H1 (cell line): ENCODE measurements around the gene ZNF394. TPM values are rescaled to one million over a fixed set of nuclear protein-coding genes. Genes with fewer than 3 reads are reported as not detected.

ENCODE experiments used
- CTCF ChIA-PET: fragments of 300-600 bp; sonication (Branson Sonifier 250); formaldehyde crosslinking; loops from one replicate; lab custom pipeline; 2021; ENCODE audit not compliant: partially characterized antibody; lab: Charles Lee
- POLR2A ChIA-PET: fragments of 300-600 bp; sonication (Branson Sonifier 250); formaldehyde crosslinking; loops from one replicate; lab custom pipeline; 2021; ENCODE audit warnings: inconsistent platforms; ENCODE audit not compliant: partially characterized antibody; lab: Charles Lee
- DNase-seq, 2 experiments: peaks; one replicate each; pipeline versions ENCODE4 v3.0.0 to v3.0.0-alpha.2; 2010 to 2022; ENCODE audit warnings: low spot score in 2 of 2, low read depth in 1 of 2, mixed read lengths in 1 of 2
- FAIRE-seq: peaks from 2 replicates; lab custom pipeline; 2011; peaks lifted over from hg19 to GRCh38; lab: Jason Lieb, UNC
- H2AFZ ChIP-seq: 2 replicates; pipeline ENCODE4 v1.8.1; 2012; ENCODE audit warnings: low read length, inconsistent platforms
- H2AK5ac ChIP-seq: 2 replicates; pipeline ENCODE4 v1.6.1; 2013; ENCODE audit warnings: low read depth, low read length
- H2BK120ac ChIP-seq: replicated peaks from 2 replicates; pipeline ENCODE3; 2013; ENCODE audit warnings: low read depth, low read length, inconsistent platforms
- H2BK12ac ChIP-seq: 2 replicates; pipeline ENCODE4 v1.6.1; 2013; ENCODE audit warnings: low read depth, low read length
- H2BK15ac ChIP-seq: 2 replicates; pipeline ENCODE4 v1.6.1; 2013; ENCODE audit warnings: low read length
- H2BK20ac ChIP-seq: 2 replicates; pipeline ENCODE4 v1.6.1; 2013; ENCODE audit warnings: low read length
- H2BK5ac ChIP-seq: 2 replicates; pipeline ENCODE4 v1.6.1; 2013; ENCODE audit warnings: low read depth, low read length
- H3K14ac ChIP-seq: 2 replicates; pipeline ENCODE4 v1.6.1; 2013; ENCODE audit warnings: inconsistent platforms; ENCODE audit not compliant: insufficient read length
- H3K18ac ChIP-seq: 2 replicates; pipeline ENCODE4 v1.6.1; 2013; ENCODE audit warnings: low read length; ENCODE audit errors: extremely low read depth
- H3K23ac ChIP-seq: 2 replicates; pipeline ENCODE4 v1.6.1; 2013; ENCODE audit warnings: inconsistent platforms; ENCODE audit not compliant: insufficient read length
- H3K23me2 ChIP-seq: 2 replicates; pipeline ENCODE4 v1.6.1; 2013; ENCODE audit warnings: low read depth, low read length
- H3K27ac ChIP-seq: 2 replicates; pipeline ENCODE4 v1.6.1; 2011; ENCODE audit warnings: low read depth, low read length, inconsistent platforms
- H3K27me3 ChIP-seq, 4 experiments: replicated peaks in 1 of 4; 1 replicate in 1 of 4; 2 replicates in 3 of 4; pipeline versions ENCODE4 v1.6.1 to v1.8.1; 2011 to 2013; ENCODE audit warnings: low read length in 3 of 4, mild to moderate bottlenecking in 3 of 4, inconsistent platforms in 2 of 4, mixed read lengths in 2 of 4, moderate library complexity in 1 of 4; ENCODE audit not compliant: control insufficient read depth in 3 of 4, insufficient read depth in 3 of 4; ENCODE audit errors: extremely low read depth in 1 of 4
- H3K36me3 ChIP-seq, 4 experiments: 2 replicates each; pipeline versions ENCODE4 v1.6.1 to v1.8.1; 2011 to 2013; ENCODE audit warnings: mild to moderate bottlenecking in 4 of 4, low read length in 3 of 4, moderate library complexity in 2 of 4, control low read depth in 1 of 4, inconsistent platforms in 1 of 4; ENCODE audit not compliant: insufficient read depth in 4 of 4, control insufficient read depth in 2 of 4
- H3K4ac ChIP-seq: replicated peaks from 2 replicates; pipeline ENCODE3; 2013; ENCODE audit warnings: low read length, low read depth, mixed read lengths, inconsistent platforms; ENCODE audit not compliant: insufficient read length
- H3K4me1 ChIP-seq, 4 experiments: replicated peaks in 1 of 4; 1 replicate in 1 of 4; 2 replicates in 3 of 4; pipeline versions ENCODE4 v1.6.1 to v1.8.1; 2011 to 2013; ENCODE audit warnings: low read length in 3 of 4, inconsistent platforms in 2 of 4, mixed read lengths in 1 of 4; ENCODE audit not compliant: insufficient read depth in 4 of 4, control insufficient read depth in 3 of 4
- H3K4me2 ChIP-seq, 2 experiments: 2 replicates each; pipeline versions ENCODE4 v1.6.1 to v1.8.1; 2011 to 2013; ENCODE audit warnings: low read depth in 2 of 2, low read length in 2 of 2, control low read depth in 1 of 2, inconsistent platforms in 1 of 2, mild to moderate bottlenecking in 1 of 2; ENCODE audit not compliant: insufficient read depth in 1 of 2
- H3K4me3 ChIP-seq, 4 experiments: fragments of 200-600, 300-600 bp in 1 of 4; sonication (generic), shearing (Covaris generic), sonication (Bioruptor Twin) in 1 of 4; 2 replicates each; pipeline versions ENCODE4 v1.5.1 to v1.8.1; 2011 to 2016; ENCODE audit warnings: low read length in 4 of 4, low read depth in 3 of 4, control low read depth in 2 of 4, inconsistent platforms in 2 of 4, mild to moderate bottlenecking in 2 of 4, mixed read lengths in 1 of 4, moderate library complexity in 1 of 4; ENCODE audit not compliant: insufficient read depth in 2 of 4; ENCODE audit errors: extremely low read depth in 1 of 4
- H3K56ac ChIP-seq: replicated peaks from 2 replicates; pipeline ENCODE3; 2013; ENCODE audit warnings: low read depth, mild to moderate bottlenecking, mixed read lengths, low read length, inconsistent platforms; ENCODE audit not compliant: insufficient read length
- H3K79me1 ChIP-seq: 2 replicates; pipeline ENCODE4 v1.6.1; 2013; ENCODE audit warnings: low read depth, low read length, control low read depth
- H3K79me2 ChIP-seq, 2 experiments: 2 replicates each; pipeline versions ENCODE4 v1.6.1 to v1.8.1; 2012 to 2013; ENCODE audit warnings: low read length in 2 of 2, mild to moderate bottlenecking in 2 of 2, inconsistent platforms in 1 of 2; ENCODE audit not compliant: insufficient read depth in 2 of 2, control insufficient read depth in 1 of 2
- H3K9ac ChIP-seq, 4 experiments: replicated peaks in 1 of 4; 1 replicate in 1 of 4; 2 replicates in 3 of 4; pipeline versions ENCODE4 v1.6.1 to v1.8.1; 2011 to 2013; ENCODE audit warnings: low read depth in 3 of 4, low read length in 3 of 4, control low read depth in 2 of 4, mild to moderate bottlenecking in 2 of 4, moderate library complexity in 2 of 4, inconsistent platforms in 1 of 4; ENCODE audit errors: extremely low read depth in 1 of 4
- H3K9me3 ChIP-seq, 2 experiments: 2 replicates each; pipeline versions ENCODE4 v1.6.1 to v1.8.1; 2012 to 2013; ENCODE audit warnings: mild to moderate bottlenecking in 2 of 2, moderate library complexity in 2 of 2, control low read depth in 1 of 2, inconsistent platforms in 1 of 2, low read depth in 1 of 2, low read length in 1 of 2, mixed read lengths in 1 of 2; ENCODE audit not compliant: insufficient read depth in 2 of 2
- H4K20me1 ChIP-seq, 2 experiments: replicated peaks in 1 of 2; 2 replicates each; pipeline versions ENCODE3 to v1.8.1; 2011 to 2013; ENCODE audit warnings: inconsistent platforms in 2 of 2, low read length in 2 of 2, mild to moderate bottlenecking in 1 of 2; ENCODE audit not compliant: insufficient read depth in 2 of 2, control insufficient read depth in 1 of 2
- H4K5ac ChIP-seq: 2 replicates; pipeline ENCODE4 v1.6.1; 2013; ENCODE audit warnings: low read length, low read depth, mixed read lengths, inconsistent platforms; ENCODE audit not compliant: insufficient read length
- H4K8ac ChIP-seq: 2 replicates; pipeline ENCODE4 v1.8.0; 2013; ENCODE audit warnings: mild to moderate bottlenecking, moderate library complexity, low read length, inconsistent platforms; ENCODE audit not compliant: insufficient read depth; ENCODE audit errors: extremely low read depth
- H4K91ac ChIP-seq: replicated peaks from 2 replicates; pipeline ENCODE3; 2013; ENCODE audit warnings: low read length, mixed read lengths, inconsistent platforms; ENCODE audit not compliant: insufficient read length
- POLR2A ChIP-seq, 2 experiments: IDR thresholded peaks; 1 replicate in 1 of 2; 2 replicates in 1 of 2; pipeline ENCODE4 v1.6.1; 2011; ENCODE audit warnings: low read depth in 2 of 2, low read length in 2 of 2, mild to moderate bottlenecking in 2 of 2; ENCODE audit errors: control extremely low read depth in 1 of 2
- POLR2AphosphoS5 ChIP-seq: IDR thresholded peaks from 2 replicates; pipeline ENCODE4 v1.6.1; 2011; ENCODE audit warnings: low read depth, low read length
- RAD21 ChIP-seq, 2 experiments: IDR thresholded peaks in 1 of 2; conservative IDR thresholded peaks in 1 of 2; 2 replicates each; pipeline ENCODE4 v1.6.1; 2011; ENCODE audit warnings: low read depth in 2 of 2, low read length in 2 of 2, improper control_type of control experiment in 1 of 2, inconsistent platforms in 1 of 2, mild to moderate bottlenecking in 1 of 2, moderate library complexity in 1 of 2
- RNF2 ChIP-seq: fragments of 200-900, 300-1000 bp; sonication (generic); IDR thresholded peaks from 2 replicates; pipeline ENCODE4 v1.7.1; 2016; ENCODE audit warnings: borderline replicate concordance, low read depth, mild to moderate bottlenecking, antibody characterized with exemption, low read length; ENCODE audit not compliant: poor library complexity, severe bottlenecking; ENCODE audit errors: missing control alignments
- WGBS, 2 experiments: shearing (Covaris generic) in 1 of 2; methylation state at CpG; one replicate each; pipeline versions ENCODE4 v1.1.6 to v1.1.7; 2013 to 2015; ENCODE audit warnings: low lambda C conversion rate in 2 of 2, mixed read lengths in 2 of 2, inconsistent platforms in 1 of 2, low coverage in 1 of 2, missing lambda C conversion rate in 1 of 2; ENCODE audit not compliant: insufficient replicate concordance in 2 of 2, insufficient coverage in 1 of 2, insufficient read length in 1 of 2; ENCODE audit errors: extremely low coverage in 1 of 2, missing lambda C conversion rate in 1 of 2; 5-methylcytosine and 5-hydroxymethylcytosine counted together
- polyA plus RNA-seq, 7 experiments: library from polyadenylated mRNA; depleted of rRNA in 3 of 7; stranded (reverse) in 5 of 7; unstranded in 2 of 7; fragments of >200 nt in 5 of 7; fragments of 200-250 nt in 2 of 7; gene quantifications; 1 replicate in 5 of 7; 2 replicates in 1 of 7; 4 replicates in 1 of 7; pipeline versions ENCODE4 v1.2.1 to v1.2.3, GENCODE V29; 2011 to 2013; ENCODE audit warnings: missing spikeins in 2 of 7, mixed read lengths in 2 of 7
- total RNA-seq: library from RNA; stranded (reverse); fragmentation: NEBNext Ultra II Directional; extraction: Animal tissue kit (Norgen Biotek cat#: 25700); gene quantifications from 2 replicates; pipeline ENCODE4 v1.2.1, GENCODE V29; 2021
- TF ChIP-seq, protein P1 (sequence below), 3 experiments: IDR thresholded peaks; 1 replicate in 2 of 3; 2 replicates in 1 of 3; pipeline versions ENCODE4 v1.5.1 to v1.6.1; 2011; ENCODE audit warnings: low read length in 3 of 3, mild to moderate bottlenecking in 3 of 3, inconsistent platforms in 2 of 3, low read depth in 1 of 3, moderate library complexity in 1 of 3; ENCODE audit not compliant: insufficient read depth in 1 of 3; ENCODE audit errors: control extremely low read depth in 1 of 3

Gene ZNF394
- total and polyA plus RNA-seq, 2 of the 8 experiments (the other 6 are each of a cell fraction or from before 2014, with no cell fraction given), result 6.6 to 19.3 TPM

DNA sequence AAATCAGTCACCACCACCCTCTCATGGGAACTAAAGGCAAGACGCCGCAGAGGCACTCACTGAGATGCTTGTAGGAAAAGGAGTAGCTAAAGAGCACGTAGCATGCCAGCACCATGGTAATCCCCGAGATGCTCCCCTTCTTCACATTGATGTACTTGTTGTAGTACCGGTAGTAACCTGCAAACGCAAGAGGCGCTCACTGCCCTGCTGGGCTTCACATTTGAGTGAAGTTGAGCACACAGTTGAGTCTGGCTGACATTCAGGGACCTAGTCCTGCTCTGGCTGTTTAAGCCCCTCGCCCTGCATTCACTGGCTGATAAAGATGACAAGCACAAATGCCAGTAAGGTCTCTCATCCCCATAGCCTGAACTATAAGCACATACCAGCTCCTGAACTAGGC lies 41.0 kb downstream of the ZNF394 start:
- no peak overlapping the region for H3K4me3 ChIP-seq
- no peak overlapping the region for H4K8ac ChIP-seq
- CTCF ChIA-PET, result interaction anchor here (0.6 to 1.6 kb wide), 14 partner anchors 8 to 158 kb away, joined by 3 to 8 read pairs (median 3); partner anchors contain the start of genes BUD31, CPSF4, PDAP1 and PTCD1
- DNase-seq, result no peak
- no peak overlapping the region for H2BK12ac ChIP-seq
- H3K27ac ChIP-seq, result no peak overlapping the region
- no peak overlapping the region for H3K14ac ChIP-seq
- peaks cover 12 to 29% of the 10 kb centered on the region in 2 experiments for H4K20me1 ChIP-seq
- no peak overlapping the region for H2AK5ac ChIP-seq
- H3K36me3 ChIP-seq, result peaks cover 16 to 73% (median 47%) of the 10 kb centered on the region in 4 experiments; a peak in 7 of 8 replicates
- H2BK120ac ChIP-seq, result no peak overlapping the region
- peaks cover 13% of the 10 kb centered on the region for H3K79me1 ChIP-seq
- H3K9ac ChIP-seq, result no peak overlapping the region
- no peak overlapping the region for H4K5ac ChIP-seq
- H2AFZ ChIP-seq, result no peak overlapping the region
- H3K23me2 ChIP-seq, result no peaks in the 10 kb centered on the region
- 88% methylated on average over 8 of the region's 8 CpGs; no CpG with 5 or more reads in 1 of the 2 experiments for WGBS, 2 experiments
- H3K18ac ChIP-seq, result no peak overlapping the region
- no peak overlapping the region for H3K23ac ChIP-seq
- H3K9me3 ChIP-seq, result no peaks in the 10 kb centered on the region
- H3K4me2 ChIP-seq, result no peak overlapping the region
- no peak overlapping the region for H3K56ac ChIP-seq
- H3K4ac ChIP-seq, result no peak overlapping the region
- no peaks in the 10 kb centered on the region for H3K27me3 ChIP-seq
- H4K91ac ChIP-seq, result no peak overlapping the region
- TF ChIP-seq RAD21 (IDR thresholded peaks at IDR 0.05 in 1 of 2, conservative IDR thresholded peaks at IDR 0.05 in 1 of 2; ENCODE audit: low read depth in 2 of 2, low read length in 2 of 2) (peak; percentile 40 to 56; a peak in 3 of 4 replicates), POLR2AphosphoS5 (peak; percentile 79; the same call in 1 of the 2 replicates), POLR2A (IDR thresholded peaks at IDR 0.05; ENCODE audit: control extremely low read depth in 1 of 2, low read depth in 2 of 2, low read length in 2 of 2) (peak; percentile 41 to 44; a peak in 1 of 3 replicates), RNF2 (no peak)
- TF ChIP-seq, protein P1, sequence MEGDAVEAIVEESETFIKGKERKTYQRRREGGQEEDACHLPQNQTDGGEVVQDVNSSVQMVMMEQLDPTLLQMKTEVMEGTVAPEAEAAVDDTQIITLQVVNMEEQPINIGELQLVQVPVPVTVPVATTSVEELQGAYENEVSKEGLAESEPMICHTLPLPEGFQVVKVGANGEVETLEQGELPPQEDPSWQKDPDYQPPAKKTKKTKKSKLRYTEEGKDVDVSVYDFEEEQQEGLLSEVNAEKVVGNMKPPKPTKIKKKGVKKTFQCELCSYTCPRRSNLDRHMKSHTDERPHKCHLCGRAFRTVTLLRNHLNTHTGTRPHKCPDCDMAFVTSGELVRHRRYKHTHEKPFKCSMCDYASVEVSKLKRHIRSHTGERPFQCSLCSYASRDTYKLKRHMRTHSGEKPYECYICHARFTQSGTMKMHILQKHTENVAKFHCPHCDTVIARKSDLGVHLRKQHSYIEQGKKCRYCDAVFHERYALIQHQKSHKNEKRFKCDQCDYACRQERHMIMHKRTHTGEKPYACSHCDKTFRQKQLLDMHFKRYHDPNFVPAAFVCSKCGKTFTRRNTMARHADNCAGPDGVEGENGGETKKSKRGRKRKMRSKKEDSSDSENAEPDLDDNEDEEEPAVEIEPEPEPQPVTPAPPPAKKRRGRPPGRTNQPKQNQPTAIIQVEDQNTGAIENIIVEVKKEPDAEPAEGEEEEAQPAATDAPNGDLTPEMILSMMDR (IDR thresholded peaks at IDR 0.05; ENCODE audit: control extremely low read depth in 1 of 3, insufficient read depth in 1 of 3, low read depth in 1 of 3, low read length in 3 of 3), result peak; percentile 52 to 82 (median 61)
- TF ChIP-seq, all 59 proteins: peak for 4
- no peak overlapping the region for H2BK15ac ChIP-seq
- peaks cover 16 to 53% of the 10 kb centered on the region in 2 experiments for H3K79me2 ChIP-seq
- H2BK20ac ChIP-seq, result no peak overlapping the region
- POLR2A ChIA-PET, result interaction anchor here (0.9 to 10.7 kb wide), 12 partner anchors 9 to 99 kb away, joined by 3 to 100 read pairs (median 6); partner anchors contain the start of genes ATP5MF, BUD31, PDAP1 and PTCD1
- H2BK5ac ChIP-seq, result no peak overlapping the region
- no peaks in the 10 kb centered on the region; a peak in 1 of 7 replicates for H3K4me1 ChIP-seq
- FAIRE-seq, result no peak
